Stimulated activated naive CD8-positive, alpha-beta T cell treated with anti-CD3 and anti-CD28 coated beads, Interleukin-15, Interleukin-2, amounts not matched to agents 100 ng/mL and 50 ng/mL, for 24 hours (primary cell): ENCODE measurements around the gene PDE4C.

Source experiments
- H3K27ac Mint-ChIP-seq: one replicate; pipeline ENCODE4 v1.8.0; 2021; ENCODE audit warnings: mild to moderate bottlenecking, mixed read lengths
- H3K27me3 Mint-ChIP-seq: one replicate; pipeline ENCODE4 v1.8.0; 2021; ENCODE audit warnings: mixed read lengths
- H3K36me3 Mint-ChIP-seq: one replicate; pipeline ENCODE4 v1.8.0; 2021; ENCODE audit warnings: low read depth, mixed read lengths
- H3K4me1 Mint-ChIP-seq: one replicate; pipeline ENCODE4 v1.8.0; 2021; ENCODE audit warnings: low read depth, mixed read lengths
- H3K4me3 Mint-ChIP-seq: one replicate; pipeline ENCODE4 v1.8.0; 2021; ENCODE audit warnings: mild to moderate bottlenecking, mixed read lengths
- H3K9me3 Mint-ChIP-seq: one replicate; pipeline ENCODE4 v1.8.0; 2021; ENCODE audit warnings: mixed read lengths

PDE4C gene

DNA sequence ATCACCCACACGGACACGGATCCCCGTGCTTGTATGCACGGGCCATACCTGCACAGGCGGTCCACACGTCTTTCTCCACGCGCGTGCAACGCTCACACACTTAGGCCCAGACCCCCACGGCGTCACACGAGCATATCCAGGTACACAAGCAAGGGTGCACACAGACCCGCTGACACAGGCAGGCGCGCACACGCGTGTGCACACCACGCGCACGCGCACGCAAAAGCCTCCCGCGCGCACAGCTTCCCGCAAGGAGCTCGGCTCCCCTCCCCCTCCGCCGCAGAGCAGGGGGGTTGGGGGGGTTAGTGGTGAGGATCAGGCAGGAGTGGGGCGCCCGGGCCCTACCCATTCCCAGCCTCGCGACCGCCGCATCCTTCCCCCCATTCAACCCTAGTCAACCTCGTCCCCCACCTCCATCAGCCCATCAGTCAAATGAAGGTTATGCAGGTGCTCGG lies 22.8 kb downstream of the PDE4C start:
- H3K4me1 Mint-ChIP-seq, result peaks cover 30% of the 10 kb centered on the region
- peak overlapping the region; percentile 87 for H3K27ac Mint-ChIP-seq
- peak overlapping the region; percentile 94 for H3K4me3 Mint-ChIP-seq
- H3K27me3 Mint-ChIP-seq, result no peaks in the 10 kb centered on the region
- peaks cover 3% of the 10 kb centered on the region for H3K36me3 Mint-ChIP-seq
- no peaks in the 10 kb centered on the region for H3K9me3 Mint-ChIP-seq

DNA sequence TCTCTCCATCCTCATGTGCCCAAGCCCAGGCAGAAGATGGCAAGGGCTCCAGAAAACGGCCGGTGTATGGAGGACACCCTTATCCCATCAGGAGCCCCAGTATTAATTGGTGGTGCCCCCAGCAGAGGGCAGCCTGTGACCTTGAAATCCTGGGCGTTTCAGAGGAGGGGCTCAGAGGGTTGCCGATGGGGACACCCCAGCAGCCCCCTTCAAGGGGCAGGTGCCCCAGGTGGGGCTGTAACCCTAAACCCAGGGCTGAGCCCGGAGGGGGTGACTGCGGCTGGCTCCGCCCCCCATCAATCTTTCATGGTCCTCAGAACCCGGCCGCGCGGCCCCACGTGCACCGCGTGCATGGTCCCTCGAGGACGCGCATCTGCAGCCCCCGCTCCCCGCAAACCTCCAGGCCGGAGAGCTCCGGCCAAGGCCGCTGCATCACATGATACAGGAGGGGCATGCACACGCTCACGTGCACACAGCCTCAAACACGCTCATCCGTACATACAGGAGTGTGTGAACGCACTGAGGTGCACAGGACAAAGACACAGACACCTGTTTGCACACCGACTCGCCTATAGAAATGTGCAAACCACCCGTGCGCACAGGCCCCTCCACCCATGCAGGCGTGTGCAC lies 23.3 kb downstream of the PDE4C start:
- Mint-ChIP-seq H3K27ac (peak overlapping the region; percentile 87), H3K27me3 (no peaks in the 10 kb centered on the region), H3K9me3 (no peaks in the 10 kb centered on the region), H3K4me1 (peaks cover 30% of the 10 kb centered on the region), H3K4me3 (peak overlapping the region; percentile 94), H3K36me3 (peaks cover 7% of the 10 kb centered on the region)

DNA sequence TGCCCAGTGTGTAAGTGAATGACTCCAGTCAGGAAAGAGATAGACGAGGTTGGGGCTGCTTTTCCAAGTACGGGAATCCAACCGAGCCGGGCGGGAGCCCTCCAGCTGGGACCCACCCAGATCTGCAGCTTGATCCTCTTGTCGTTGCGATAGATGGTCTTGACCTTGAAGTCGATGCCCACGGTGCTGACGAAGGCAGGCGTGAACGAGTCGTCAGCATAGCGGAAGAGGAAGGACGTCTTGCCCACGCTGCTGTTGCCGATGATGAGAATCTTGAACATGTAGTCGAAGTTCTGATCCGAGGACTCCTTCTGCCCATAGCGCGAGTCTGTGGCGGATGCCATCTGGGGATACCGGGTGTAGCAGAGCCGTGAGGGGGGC lies 23.9 kb downstream of the PDE4C start:
- Mint-ChIP-seq H3K9me3 (no peaks in the 10 kb centered on the region), H3K4me1 (peaks cover 30% of the 10 kb centered on the region), H3K27me3 (no peaks in the 10 kb centered on the region), H3K4me3 (peak overlapping the region; percentile 94), H3K36me3 (peaks cover 7% of the 10 kb centered on the region), H3K27ac (no peak overlapping the region)

DNA sequence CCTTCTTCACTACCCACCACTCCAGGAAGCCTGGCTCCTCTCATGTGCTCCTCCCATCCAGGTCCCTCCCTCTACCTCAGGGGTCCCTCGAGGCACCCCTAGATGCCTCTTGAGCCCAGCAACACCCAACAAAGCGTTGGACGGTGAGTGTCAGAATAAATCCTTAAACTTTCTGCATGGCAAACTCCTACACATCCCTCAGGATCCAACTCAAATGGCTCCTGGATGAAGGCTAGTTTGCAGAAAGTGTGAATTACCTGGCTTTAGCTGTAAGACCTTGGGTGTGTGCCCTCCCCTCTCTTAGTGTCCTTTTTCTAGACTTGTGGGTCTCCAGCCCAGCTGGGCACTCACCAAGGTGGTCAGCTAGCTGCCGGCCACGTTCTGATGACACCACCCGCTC lies 27.9 kb downstream of the PDE4C start:
- H3K4me1 Mint-ChIP-seq, result peaks cover 28% of the 10 kb centered on the region
- H3K36me3 Mint-ChIP-seq, result peaks cover 7% of the 10 kb centered on the region
- H3K4me3 Mint-ChIP-seq, result no peak overlapping the region
- no peaks in the 10 kb centered on the region for H3K9me3 Mint-ChIP-seq
- H3K27ac Mint-ChIP-seq, result no peak overlapping the region
- no peaks in the 10 kb centered on the region for H3K27me3 Mint-ChIP-seq

DNA sequence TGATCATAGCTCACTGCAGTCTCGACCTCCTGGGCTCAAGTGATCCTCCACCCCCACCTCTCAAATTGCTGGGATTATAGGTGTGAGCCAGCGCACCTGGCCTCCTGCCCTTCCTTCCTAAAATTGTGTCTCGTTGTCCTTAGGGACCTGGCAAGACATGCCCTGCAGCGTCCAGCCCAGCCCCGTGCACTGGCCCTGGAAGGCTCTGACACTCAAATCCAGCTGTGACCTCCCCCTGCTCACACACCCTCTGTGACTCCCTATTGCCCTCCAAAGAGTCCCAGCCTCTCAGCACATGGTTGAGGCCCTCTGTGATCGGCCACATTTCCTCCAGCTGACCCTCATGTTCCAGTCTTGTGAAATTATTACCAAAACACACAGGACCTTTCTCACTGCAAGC lies 28.3 kb downstream of the PDE4C start:
- Mint-ChIP-seq H3K27ac (no peak overlapping the region), H3K27me3 (no peaks in the 10 kb centered on the region), H3K4me3 (no peak overlapping the region), H3K9me3 (no peaks in the 10 kb centered on the region), H3K4me1 (peaks cover 26% of the 10 kb centered on the region), H3K36me3 (peaks cover 7% of the 10 kb centered on the region)

DNA sequence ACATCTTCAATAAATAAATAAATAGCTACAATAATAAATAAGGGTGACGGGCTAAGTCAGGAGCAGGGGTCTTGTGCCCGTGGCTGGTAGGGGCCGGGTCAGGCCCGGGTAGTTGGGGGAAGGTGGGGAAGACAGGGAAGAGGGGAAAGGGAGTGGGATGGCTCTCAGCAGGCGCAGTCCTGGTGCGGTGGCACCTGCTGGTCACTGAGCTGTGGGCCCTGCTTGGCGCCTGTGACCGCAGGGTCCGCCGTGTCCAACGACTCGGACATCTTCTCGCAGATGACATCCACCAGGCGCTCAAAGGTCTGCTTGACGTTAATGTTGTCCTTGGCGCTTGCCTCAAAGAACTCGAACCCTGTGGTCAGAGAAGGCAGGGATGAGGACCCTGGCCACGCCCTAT lies 28.9 kb downstream of the PDE4C start:
- H3K27me3 Mint-ChIP-seq, result no peaks in the 10 kb centered on the region
- peaks cover 30% of the 10 kb centered on the region for H3K4me1 Mint-ChIP-seq
- H3K4me3 Mint-ChIP-seq, result no peak overlapping the region
- H3K9me3 Mint-ChIP-seq, result no peaks in the 10 kb centered on the region
- peaks cover 7% of the 10 kb centered on the region for H3K36me3 Mint-ChIP-seq
- H3K27ac Mint-ChIP-seq, result no peak overlapping the region

DNA sequence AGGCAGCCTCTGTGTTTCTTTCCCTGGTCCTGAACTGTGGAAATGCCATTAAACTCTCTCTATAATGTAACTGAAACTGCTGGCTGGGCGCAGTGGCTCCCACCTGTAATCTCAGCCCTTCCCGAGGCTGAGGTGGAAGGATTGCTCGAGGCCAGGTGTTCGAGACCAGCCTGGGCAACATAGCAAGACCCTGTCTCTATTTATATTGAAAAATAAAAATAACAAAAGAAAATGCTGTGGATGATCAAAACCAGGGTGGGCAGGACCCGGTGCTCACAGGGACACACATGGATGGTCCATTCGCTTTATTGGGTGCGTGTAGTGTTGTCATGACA lies 29.8 kb downstream of the PDE4C start:
- Mint-ChIP-seq H3K27ac (no peak overlapping the region), H3K4me3 (no peak overlapping the region), H3K4me1 (peaks cover 34% of the 10 kb centered on the region), H3K36me3 (peaks cover 7% of the 10 kb centered on the region), H3K27me3 (no peaks in the 10 kb centered on the region), H3K9me3 (no peaks in the 10 kb centered on the region)

DNA sequence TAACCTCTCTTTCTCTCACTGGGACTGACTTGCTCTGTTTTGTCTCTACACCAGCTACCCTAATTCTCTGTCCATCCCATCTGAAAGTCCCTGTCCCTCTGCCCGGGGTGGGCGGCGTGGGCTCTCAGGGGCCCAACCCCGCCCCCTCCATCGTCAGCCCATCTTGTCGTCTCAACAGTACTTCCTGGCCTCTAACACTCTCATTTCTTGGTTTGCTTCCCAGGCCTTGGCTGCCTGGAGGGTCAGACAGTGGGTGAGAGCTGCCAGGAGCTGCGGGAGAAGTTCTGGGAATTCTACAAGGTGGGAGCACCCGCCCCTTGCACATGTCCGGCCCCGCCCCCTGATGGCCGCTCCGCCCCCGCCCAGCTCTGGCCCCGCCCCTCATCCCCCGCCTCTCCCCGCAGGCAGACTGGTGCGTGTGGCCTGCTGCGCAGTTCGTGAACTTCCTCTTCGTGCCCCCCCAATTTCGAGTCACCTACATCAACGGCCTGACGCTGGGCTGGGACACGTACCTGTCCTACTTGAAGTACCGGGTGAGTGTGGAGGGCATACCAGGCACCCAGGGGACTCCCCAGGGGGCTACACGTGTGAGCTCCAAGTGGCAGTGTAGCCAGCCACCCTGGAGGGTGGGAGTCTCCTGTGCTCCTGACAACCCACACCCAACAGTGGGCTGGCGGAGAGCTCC lies 31.5 kb downstream of the PDE4C start:
- H3K4me3 Mint-ChIP-seq, result peak overlapping the region; percentile 88
- no peak overlapping the region for H3K27ac Mint-ChIP-seq
- H3K27me3 Mint-ChIP-seq, result no peaks in the 10 kb centered on the region
- no peaks in the 10 kb centered on the region for H3K9me3 Mint-ChIP-seq
- H3K36me3 Mint-ChIP-seq, result peaks cover 7% of the 10 kb centered on the region
- peaks cover 34% of the 10 kb centered on the region for H3K4me1 Mint-ChIP-seq

DNA sequence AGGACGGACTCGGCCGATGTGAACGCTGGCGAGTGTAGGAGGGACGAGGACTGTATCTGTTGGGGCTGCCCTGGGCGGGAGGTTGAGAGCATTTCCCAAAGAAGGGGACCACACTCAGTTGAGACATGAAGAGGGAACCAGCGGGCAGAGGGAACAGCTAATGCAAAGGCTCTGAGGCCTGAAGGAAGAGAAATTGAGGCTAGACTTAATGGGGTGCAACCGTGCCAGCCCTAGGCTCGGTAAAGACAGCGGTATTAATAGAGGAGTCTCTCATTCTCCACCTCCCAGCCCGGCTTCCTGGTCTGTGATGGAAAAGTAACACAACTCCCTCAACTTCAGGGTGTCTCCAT lies 32.1 kb downstream of the PDE4C start:
- Mint-ChIP-seq H3K4me3 (peak overlapping the region; percentile 88), H3K9me3 (no peaks in the 10 kb centered on the region), H3K36me3 (peaks cover 7% of the 10 kb centered on the region), H3K27ac (peak overlapping the region; percentile 88), H3K27me3 (no peaks in the 10 kb centered on the region), H3K4me1 (peaks cover 34% of the 10 kb centered on the region)

DNA sequence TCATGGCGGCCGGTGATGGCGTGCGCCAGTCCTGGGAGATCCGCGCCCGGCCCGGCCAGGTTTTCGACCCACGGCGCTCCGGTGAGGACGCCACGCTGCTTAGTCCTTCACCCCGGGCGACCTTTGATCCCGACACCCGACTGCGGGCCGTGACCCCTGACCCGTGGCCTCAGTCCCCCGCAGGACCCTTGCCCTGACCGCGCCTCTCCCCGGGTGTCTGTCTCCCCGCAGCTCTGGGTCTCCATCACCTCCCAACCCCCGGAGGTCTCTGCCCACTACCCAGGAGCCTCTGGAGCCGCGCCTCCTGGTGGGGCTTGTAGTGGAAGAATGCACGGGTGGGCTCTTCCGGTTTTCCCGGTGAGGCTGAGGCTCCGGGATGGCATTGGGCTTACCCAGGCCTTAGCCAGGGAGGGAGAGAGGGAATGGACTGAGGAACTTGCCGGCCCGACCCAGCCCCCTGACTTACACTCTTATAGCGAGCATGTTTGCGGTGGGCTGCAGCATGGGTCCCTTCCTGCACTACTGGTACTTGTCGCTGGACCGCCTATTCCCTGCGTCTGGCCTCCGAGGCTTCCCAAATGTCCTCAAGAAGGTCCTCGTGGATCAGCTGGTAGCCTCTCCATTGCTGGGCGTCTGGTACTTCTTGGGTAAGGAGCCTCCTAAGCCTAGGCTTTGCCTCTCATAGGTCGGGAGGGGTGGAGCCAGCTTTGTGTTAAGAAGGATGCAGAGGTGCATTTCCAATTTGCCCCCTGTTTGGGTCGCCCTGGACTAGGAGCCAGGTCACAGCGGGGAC lies 32.7 kb downstream of the PDE4C start:
- Mint-ChIP-seq H3K36me3 (peaks cover 6% of the 10 kb centered on the region), H3K9me3 (no peaks in the 10 kb centered on the region), H3K4me3 (peak overlapping the region; percentile 88), H3K4me1 (peaks cover 34% of the 10 kb centered on the region), H3K27ac (peak overlapping the region; percentile 88), H3K27me3 (no peaks in the 10 kb centered on the region)

DNA sequence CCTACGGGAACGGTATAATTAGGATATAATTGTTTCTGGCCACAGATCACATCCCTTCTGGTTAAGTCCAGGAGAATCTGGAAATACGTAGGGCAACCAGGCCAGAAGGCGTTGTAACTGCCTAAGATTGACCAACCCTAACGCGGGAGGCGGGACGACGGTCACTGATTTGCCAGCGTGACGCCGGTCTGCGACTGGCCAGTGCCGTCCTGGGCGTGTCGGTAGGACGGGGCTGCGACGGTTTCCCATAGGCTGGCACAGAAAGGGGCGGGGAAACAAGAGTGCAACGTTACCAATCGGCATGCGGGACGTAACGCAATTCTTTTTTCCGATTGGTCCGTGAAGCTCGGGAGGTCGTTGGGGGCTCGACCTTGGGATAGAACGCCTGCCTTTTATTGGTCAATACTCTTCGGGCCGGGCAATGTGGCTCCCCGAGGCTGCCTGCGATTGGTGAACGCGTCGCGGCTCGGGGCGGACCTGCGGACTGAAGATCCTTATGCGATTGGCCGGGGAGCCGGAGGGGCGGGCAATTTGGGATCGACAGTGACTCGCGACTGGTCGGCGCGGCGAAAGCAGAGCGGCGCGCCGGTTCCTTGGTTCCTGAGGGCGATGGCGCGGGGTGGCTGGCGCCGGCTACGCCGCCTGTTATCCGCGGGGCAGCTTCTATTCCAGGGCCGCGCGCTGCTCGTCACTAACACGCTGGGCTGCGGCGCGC lies 33.4 kb downstream of the PDE4C start, which contains the start of gene MPV17L2:
MPV17L2 (plus strand) TSS at position 546 of the 715 bp plus-strand sequence; CDS start at position 610, 64 bp downstream.
- no peaks in the 10 kb centered on the region for H3K27me3 Mint-ChIP-seq
- H3K36me3 Mint-ChIP-seq, result no peaks in the 10 kb centered on the region
- no peaks in the 10 kb centered on the region for H3K9me3 Mint-ChIP-seq
- peak within 1 kb of the TSS; percentile 88 for H3K4me3 Mint-ChIP-seq
- peaks cover 34% of the 10 kb centered on the region for H3K4me1 Mint-ChIP-seq
- peak within 1 kb of the TSS; percentile 88 for H3K27ac Mint-ChIP-seq

DNA sequence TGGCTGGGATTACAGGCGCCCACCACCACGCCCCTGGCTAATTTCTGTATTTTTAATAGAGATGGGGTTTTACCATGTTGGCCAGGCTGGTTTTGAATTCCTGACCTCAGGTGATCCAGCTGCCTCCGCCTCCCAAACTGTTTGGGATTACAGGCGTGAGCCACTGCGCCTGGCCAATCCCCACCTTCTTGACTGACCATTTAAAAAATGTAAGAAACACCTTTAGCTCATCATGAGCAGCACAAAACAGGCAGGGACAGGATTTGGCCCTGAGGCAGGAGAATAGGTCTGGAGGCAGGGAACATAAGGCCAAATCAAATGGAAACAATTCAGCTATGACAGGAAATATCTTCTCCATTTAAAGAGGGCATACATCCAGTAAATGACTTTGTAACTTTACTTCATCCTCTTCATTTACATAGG lies 34.6 kb downstream of the PDE4C start:
- Mint-ChIP-seq H3K36me3 (no peaks in the 10 kb centered on the region), H3K4me3 (peak overlapping the region; percentile 88), H3K4me1 (peaks cover 34% of the 10 kb centered on the region), H3K27me3 (no peaks in the 10 kb centered on the region), H3K27ac (peak overlapping the region; percentile 88), H3K9me3 (no peaks in the 10 kb centered on the region)

DNA sequence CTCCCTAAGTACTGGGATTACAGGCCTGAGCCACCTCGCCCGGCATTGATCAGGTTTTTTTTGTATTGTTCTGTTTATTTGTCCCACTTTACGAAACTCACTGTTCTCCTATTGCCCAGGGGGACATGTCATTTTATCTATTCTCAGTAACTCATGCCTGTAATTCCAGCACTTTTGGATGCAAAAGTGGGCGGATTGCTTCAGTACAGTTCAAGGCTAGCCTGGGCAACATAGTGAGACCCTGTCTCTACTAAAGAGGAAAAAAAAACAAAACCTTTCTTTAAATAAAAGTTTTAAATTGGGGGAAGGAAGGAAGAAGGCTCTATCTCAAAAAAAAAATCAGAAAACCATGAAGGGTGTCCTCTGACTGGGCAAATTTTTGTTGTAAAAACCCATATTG lies 36.0 kb downstream of the PDE4C start:
- no peak overlapping the region for H3K27ac Mint-ChIP-seq

DNA sequence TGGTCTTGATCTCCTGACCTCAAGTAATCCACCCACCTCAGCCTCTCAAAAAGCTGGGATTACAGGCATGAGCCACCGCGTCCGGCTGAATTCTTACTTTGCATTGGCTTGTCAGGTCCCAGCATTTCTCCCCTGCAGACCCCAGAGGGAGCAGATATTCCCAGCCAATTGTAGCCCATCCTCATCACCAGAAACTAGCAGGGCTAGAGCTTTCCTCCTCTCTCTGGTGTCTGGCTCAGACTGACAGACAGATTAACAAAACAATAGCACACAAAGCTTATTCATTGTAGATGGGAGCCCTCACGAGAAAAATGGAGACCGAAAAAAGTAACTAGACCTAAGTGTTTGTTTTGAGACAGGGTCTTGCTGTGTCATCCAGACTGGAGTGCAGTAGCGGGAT lies 40.7 kb downstream of the PDE4C start:
- no peak overlapping the region for H3K4me3 Mint-ChIP-seq
- peaks cover 4% of the 10 kb centered on the region for H3K27me3 Mint-ChIP-seq
- H3K9me3 Mint-ChIP-seq, result no peaks in the 10 kb centered on the region
- no peaks in the 10 kb centered on the region for H3K4me1 Mint-ChIP-seq
- no peak overlapping the region for H3K27ac Mint-ChIP-seq
- H3K36me3 Mint-ChIP-seq, result no peaks in the 10 kb centered on the region

More for the DNA sequence above, 36.0 kb downstream of the PDE4C start:
- Mint-ChIP-seq H3K4me3 (no peak overlapping the region), H3K27me3 (no peaks in the 10 kb centered on the region), H3K36me3 (no peaks in the 10 kb centered on the region), H3K4me1 (peaks cover 34% of the 10 kb centered on the region), H3K9me3 (no peaks in the 10 kb centered on the region)

DNA sequence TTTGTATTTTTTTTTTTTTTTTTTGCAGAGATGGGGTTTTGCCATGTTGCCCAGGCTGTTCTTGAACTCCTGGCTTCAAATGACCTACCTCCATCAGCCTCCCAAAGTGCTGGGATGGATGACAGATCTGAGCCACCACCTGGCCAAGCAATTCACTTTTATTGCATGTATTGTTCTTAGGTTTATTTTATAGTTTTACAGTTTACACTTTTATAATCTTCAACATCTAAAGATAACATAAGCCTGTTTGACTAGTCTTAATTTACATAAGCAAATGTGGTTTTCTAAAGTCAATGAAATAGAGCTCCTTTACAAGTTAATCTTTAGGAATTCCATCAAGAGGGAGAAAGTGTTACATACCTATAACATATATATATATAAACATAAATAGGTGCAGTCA lies 42.7 kb downstream of the PDE4C start:
- no peak overlapping the region for H3K27ac Mint-ChIP-seq
- H3K4me1 Mint-ChIP-seq, result no peaks in the 10 kb centered on the region
- H3K9me3 Mint-ChIP-seq, result no peaks in the 10 kb centered on the region
- H3K4me3 Mint-ChIP-seq, result no peak overlapping the region
- H3K36me3 Mint-ChIP-seq, result peaks cover 4% of the 10 kb centered on the region
- peaks cover 4% of the 10 kb centered on the region for H3K27me3 Mint-ChIP-seq
